RWPE1 (cell line): ENCODE results near the gene LAMB4.

ENCODE experiments used
- CTCF ChIA-PET: fragments of 350-600 bp; sonication (Branson Sonifier 250); formaldehyde crosslinking; extraction: SDS; loops from one replicate; lab custom pipeline; 2021; lab: Yijun Ruan, JAX
- POLR2A ChIA-PET: fragments of 400-600 bp; formaldehyde crosslinking; extraction: SDS; loops from one replicate; lab custom pipeline; 2020; ENCODE audit warnings: antibody characterized with exemption; ENCODE audit not compliant: low non-redundant PET; lab: Yijun Ruan, JAX
- DNase-seq: peaks from one replicate; pipeline ENCODE4 v3.0.0; 2012; ENCODE audit warnings: low spot score
- H3K27ac ChIP-seq: fragments of 450-650 bp; 2 replicates; pipeline ENCODE4 v1.5.1; 2017
- TF ChIP-seq, protein P1 (sequence below): fragments of 450-650 bp; conservative IDR thresholded peaks from 2 replicates; pipeline ENCODE4 v1.5.1; 2017; ENCODE audit warnings: low read depth, mild to moderate bottlenecking

Gene LAMB4

DNA sequence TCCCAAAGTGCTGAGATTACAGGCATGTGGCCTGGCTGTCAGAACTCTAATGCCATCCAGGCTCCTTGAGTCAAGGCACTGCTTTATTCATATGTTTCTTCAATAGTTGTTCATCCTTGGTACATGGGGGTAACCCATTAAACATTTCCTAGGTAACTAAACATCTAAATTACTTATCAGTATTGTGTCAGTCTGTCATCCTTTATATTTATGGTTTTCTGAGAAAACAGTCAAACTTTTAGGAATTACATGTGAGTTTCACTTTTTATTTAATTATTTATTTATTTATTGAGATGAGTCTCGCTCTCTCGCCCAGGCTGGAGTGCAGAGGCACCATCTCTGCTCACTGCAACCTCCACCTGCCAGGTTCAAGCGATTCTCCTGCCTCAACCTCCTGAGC is 81.7 kb downstream of the LAMB4 start:
- POLR2A ChIA-PET, result no interaction called here
- CTCF ChIA-PET, result no interaction called here
- DNase-seq, result no peak

DNA sequence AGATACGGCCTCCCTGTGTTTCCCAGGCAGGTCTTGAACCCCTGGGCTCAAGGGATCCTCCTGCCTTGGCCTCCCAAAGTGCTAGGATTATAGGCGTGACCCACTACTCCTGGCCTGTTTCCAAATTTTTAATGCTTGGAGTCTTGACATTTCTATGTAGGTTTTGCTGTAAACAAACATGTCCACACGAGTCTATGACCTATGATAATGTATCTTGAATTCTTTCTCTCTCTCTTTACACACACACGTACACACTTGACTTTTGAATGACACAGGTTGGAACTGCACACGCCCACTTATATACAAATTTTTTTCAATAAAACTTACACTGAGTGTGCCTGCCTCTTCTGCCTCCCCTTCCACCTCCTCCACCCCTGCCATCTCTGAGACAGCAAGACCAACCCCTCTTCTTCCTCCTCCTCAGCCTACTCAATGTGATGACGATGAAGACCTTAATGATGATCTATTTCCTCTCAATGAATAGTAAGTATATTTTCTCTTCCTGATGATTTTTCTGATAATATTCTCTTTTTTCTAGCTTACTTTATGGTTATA is 83.1 kb downstream of the LAMB4 start:
- no peak overlapping the region for H3K27ac ChIP-seq
- TF ChIP-seq, protein P1, sequence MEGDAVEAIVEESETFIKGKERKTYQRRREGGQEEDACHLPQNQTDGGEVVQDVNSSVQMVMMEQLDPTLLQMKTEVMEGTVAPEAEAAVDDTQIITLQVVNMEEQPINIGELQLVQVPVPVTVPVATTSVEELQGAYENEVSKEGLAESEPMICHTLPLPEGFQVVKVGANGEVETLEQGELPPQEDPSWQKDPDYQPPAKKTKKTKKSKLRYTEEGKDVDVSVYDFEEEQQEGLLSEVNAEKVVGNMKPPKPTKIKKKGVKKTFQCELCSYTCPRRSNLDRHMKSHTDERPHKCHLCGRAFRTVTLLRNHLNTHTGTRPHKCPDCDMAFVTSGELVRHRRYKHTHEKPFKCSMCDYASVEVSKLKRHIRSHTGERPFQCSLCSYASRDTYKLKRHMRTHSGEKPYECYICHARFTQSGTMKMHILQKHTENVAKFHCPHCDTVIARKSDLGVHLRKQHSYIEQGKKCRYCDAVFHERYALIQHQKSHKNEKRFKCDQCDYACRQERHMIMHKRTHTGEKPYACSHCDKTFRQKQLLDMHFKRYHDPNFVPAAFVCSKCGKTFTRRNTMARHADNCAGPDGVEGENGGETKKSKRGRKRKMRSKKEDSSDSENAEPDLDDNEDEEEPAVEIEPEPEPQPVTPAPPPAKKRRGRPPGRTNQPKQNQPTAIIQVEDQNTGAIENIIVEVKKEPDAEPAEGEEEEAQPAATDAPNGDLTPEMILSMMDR, result no peak
- ChIA-PET POLR2A (no interaction called here), CTCF (no interaction called here)
- DNase-seq, result no peak

More for the DNA sequence above, 81.7 kb downstream of the LAMB4 start:
- TF ChIP-seq, protein P1, result no peak
- H3K27ac ChIP-seq, result no peak overlapping the region

DNA sequence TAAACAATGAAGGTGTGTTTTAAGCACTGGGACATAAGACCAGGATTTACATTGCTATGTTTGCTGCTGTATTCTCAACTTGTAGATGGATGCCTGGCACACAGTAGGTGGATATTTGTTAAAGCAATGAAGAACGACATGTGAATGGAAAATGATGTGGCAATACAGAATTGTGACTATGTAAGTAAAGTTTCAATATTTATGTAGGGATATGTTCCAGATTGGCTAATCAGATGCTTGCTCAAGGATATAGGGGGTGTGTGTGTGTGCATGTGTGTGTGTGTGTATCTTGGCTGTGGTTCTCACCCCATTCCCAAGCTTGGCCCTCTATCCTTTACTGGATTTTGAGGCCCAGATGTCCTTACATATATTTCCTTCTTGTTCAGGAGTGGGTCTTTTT is 84.5 kb downstream of the LAMB4 start:
- CTCF ChIA-PET, result no interaction called here

DNA sequence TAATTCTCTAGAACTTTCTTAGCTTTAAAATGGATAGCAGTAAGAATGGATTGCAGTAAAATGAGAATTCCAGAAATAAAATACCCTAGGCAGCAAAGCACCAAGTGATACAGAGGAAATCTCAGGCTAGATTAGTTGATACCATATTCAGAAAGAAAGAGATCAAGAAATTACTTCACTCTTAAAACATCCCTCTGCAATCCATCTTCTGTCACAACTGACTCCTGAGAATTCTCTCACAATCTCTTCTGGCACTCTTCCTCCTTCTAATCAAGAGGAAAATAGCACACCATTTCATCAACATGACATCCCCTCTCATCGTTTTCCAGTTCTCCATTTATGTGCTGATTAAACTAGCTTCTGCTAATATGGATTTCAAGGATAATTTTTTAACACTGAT is 85.0 kb downstream of the LAMB4 start:
- ChIA-PET POLR2A (no interaction called here), CTCF (no interaction called here)
- DNase-seq, result no peak
- TF ChIP-seq, protein P1, result no peak
- no peak overlapping the region for H3K27ac ChIP-seq

More for the DNA sequence above, 84.5 kb downstream of the LAMB4 start:
- POLR2A ChIA-PET, result no interaction called here
- no peak overlapping the region for H3K27ac ChIP-seq
- TF ChIP-seq, protein P1, result no peak
- no peak for DNase-seq

DNA sequence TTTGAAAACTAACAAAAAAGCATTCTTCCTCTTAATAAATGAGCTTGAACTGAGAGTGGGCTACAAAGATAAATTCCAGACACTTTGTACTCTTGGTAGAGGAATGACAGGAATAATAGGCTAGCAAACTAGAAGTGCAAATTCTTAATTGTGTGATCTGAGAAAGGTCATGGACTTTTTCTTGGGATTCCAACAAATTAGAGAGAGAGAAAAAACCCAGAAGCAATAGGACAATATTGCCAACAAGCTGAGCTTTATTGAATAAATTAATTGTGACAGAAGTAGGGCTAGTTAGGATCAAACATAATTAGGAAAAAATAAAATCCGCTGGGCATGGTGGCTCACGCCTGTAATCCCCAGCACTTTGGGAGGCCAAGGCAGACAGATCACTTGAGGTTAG is 85.8 kb downstream of the LAMB4 start:
- ChIA-PET CTCF (no interaction called here), POLR2A (no interaction called here)
- H3K27ac ChIP-seq, result no peak overlapping the region
- TF ChIP-seq, protein P1, result no peak
- no peak for DNase-seq

DNA sequence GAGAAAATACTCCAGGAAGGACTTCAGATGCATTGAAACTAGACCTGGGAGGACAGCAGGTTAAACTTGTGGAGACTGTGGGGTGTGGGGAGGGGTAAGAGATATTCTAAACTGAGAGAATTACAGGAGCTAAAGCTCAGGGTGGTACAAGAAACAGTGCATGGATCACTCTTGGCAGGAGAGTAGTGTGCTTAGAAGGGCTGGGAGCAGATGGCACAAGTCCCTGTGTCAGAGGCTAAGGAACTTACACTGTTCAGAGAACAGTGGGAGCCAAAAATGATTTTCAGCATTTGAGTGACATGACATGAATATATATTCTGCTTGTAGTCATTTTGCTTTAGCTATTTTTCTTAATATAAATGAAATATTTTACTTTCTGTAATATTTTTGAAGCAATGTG is 91.2 kb downstream of the LAMB4 start:
- DNase-seq, result no peak
- ChIA-PET CTCF (interaction anchor here (0.6 kb wide), 1 partner anchor 1590 kb away, joined by 3 read pairs; no protein-coding TSS in a partner anchor), POLR2A (interaction anchor here (0.6 kb wide), 1 partner anchor 1927 kb away, joined by 3 read pairs; the partner anchor contains the start of gene SYPL1)
- TF ChIP-seq, protein P1, result no peak
- H3K27ac ChIP-seq, result no peak overlapping the region

DNA sequence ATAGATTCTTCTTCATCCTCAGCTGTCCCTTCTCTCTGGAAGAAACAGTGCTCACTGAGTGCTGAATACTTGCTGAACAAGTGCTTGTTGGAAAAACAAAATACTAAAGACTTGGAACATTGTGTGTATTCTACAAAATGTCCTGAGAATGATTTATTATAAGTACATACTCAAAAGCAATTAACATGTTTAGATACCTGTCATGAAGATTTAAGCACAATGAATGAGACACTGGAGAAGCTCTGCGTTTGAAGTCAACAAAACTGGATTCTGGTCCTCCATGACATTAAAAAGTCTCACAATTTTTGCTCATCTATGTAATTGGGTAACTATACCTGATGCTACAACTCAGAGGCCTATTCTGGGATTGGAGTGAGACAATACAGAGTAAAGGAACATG is 92.4 kb downstream of the LAMB4 start:
- ChIA-PET POLR2A (no interaction called here), CTCF (no interaction called here)
- no peak overlapping the region for H3K27ac ChIP-seq
- TF ChIP-seq, protein P1, result no peak
- no peak for DNase-seq
